ENCODE measurements around the gene ADGRD1. TPM values are rescaled to one million over a fixed set of nuclear protein-coding genes. Genes with fewer than 3 reads are reported as not detected.

The ADGRD1 gene
- total RNA-seq, 1 donor from 2014 or later: 11.0 TPM

DNA sequence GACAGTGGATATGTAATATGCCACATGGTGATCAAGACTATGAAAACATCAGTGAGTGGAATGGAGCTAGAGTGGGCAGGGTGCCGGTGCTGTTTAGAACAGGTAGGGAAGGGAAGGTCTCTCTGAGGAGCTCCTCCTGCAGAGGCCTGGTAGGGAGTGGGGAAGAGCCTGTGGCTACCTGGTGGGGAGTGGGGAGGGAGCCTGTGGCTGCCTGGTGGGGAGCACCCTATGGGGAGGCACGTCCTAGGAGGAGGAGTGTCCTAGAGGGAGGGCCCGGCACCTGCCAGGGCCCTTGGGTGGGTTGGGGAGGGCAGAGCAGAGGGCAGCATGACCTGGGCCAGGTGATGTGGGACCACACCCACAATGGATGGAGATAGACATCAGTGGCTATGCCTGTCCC, 122.6 kb downstream of the ADGRD1 start:
- H3K36me3 Mint-ChIP-seq: no peaks in the 10 kb centered on the region
- DNase-seq (ENCODE audit: extremely low spot score, unreplicated experiment): peak; percentile 48
- peaks cover 14% of the 10 kb centered on the region for H3K4me1 Mint-ChIP-seq (ENCODE audit: unreplicated experiment)
- H3K27me3 Mint-ChIP-seq: no peaks in the 10 kb centered on the region
- no peak overlapping the region for H3K4me3 Mint-ChIP-seq
- no peaks in the 10 kb centered on the region for H3K9me3 Mint-ChIP-seq
- TF ChIP-seq, protein P1, sequence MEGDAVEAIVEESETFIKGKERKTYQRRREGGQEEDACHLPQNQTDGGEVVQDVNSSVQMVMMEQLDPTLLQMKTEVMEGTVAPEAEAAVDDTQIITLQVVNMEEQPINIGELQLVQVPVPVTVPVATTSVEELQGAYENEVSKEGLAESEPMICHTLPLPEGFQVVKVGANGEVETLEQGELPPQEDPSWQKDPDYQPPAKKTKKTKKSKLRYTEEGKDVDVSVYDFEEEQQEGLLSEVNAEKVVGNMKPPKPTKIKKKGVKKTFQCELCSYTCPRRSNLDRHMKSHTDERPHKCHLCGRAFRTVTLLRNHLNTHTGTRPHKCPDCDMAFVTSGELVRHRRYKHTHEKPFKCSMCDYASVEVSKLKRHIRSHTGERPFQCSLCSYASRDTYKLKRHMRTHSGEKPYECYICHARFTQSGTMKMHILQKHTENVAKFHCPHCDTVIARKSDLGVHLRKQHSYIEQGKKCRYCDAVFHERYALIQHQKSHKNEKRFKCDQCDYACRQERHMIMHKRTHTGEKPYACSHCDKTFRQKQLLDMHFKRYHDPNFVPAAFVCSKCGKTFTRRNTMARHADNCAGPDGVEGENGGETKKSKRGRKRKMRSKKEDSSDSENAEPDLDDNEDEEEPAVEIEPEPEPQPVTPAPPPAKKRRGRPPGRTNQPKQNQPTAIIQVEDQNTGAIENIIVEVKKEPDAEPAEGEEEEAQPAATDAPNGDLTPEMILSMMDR (conservative IDR thresholded peaks at IDR 0.05): no peak
- peak overlapping the region; percentile 31 for H3K27ac Mint-ChIP-seq

DNA sequence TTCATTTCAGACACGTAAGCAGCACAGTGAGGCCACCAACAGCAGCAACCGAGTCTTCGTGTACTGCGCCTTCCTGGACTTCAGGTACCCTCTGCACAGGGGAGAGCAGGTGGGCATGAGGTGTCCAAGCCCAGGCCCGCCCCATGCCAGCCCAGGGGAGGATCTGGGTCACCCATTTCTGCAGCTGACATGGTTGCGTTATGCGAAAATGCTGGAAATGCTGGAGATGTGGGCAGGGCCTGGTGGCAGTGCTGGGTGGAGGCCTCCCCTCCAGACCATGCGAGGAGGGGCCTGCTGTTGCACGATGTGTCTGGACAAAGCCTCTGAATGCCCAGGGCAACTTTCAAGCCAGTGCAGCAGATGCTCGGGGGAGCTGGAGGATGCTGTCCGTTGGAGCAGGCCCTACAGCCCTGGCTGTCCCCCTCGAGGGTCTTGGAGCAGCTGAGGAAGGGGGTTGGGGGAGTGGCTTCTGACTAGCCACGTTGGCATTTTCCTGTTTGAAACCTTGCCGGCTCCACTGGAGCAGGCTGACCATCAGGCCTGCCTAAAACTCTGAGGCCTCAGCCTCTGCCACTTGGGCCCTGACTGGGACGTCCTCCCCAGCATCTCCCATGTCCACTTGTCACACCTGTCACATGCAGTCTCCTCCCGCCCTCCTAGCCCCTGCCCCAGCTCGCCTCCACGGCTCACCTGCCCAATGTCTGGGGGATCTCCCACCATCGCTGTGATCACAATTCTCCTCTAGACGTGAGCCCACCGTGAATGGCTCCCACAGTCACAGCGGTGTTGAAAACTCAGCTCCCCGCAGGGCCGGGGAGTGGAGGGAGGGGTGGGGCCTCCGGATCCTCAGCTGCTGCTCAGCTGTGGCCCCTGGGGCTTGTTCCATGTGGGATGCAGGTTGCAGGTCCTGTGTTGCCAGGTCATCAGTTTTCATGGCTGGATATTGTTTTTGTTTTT, 123.4 kb downstream of the ADGRD1 start:
- peak; percentile 55 for DNase-seq (ENCODE audit: extremely low spot score, unreplicated experiment)
- no peaks in the 10 kb centered on the region for H3K9me3 Mint-ChIP-seq
- peaks cover 15% of the 10 kb centered on the region for H3K4me1 Mint-ChIP-seq (ENCODE audit: unreplicated experiment)
- H3K27me3 Mint-ChIP-seq: no peaks in the 10 kb centered on the region
- no peak overlapping the region for H3K4me3 Mint-ChIP-seq
- H3K36me3 Mint-ChIP-seq: no peaks in the 10 kb centered on the region
- TF ChIP-seq, protein P1 (conservative IDR thresholded peaks at IDR 0.05): no peak
- H3K27ac Mint-ChIP-seq: no peak overlapping the region

DNA sequence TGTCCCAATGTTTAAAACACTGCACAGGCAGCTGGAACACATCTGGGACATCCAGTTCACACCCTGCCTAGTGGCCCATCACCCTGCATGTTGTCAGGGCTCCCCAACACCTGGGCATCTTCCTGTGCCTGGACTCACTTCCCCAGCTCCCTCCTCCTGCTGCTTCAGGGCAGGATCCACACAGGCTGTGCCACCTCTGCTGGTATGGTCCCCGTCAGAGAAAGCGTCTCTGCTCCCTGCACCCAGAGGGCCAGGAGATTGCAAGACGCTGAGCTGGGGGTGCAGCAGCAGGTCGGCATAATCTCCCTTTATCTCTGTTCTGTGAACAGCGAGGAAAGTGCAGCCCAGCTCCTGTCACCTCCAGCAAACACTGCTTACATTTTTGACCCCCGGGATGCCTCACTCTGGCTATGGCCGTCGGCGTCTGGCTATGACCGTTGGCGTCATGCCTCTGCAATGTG, 124.3 kb downstream of the ADGRD1 start:
- TF ChIP-seq, protein P1 (conservative IDR thresholded peaks at IDR 0.05): no peak
- Mint-ChIP-seq H3K4me3 (no peak overlapping the region), H3K27me3 (peaks cover 4% of the 10 kb centered on the region), H3K27ac (no peak overlapping the region), H3K4me1 (ENCODE audit: unreplicated experiment) (peaks cover 24% of the 10 kb centered on the region), H3K36me3 (no peaks in the 10 kb centered on the region), H3K9me3 (no peaks in the 10 kb centered on the region)
- DNase-seq (ENCODE audit: extremely low spot score, unreplicated experiment): peak; percentile 58

DNA sequence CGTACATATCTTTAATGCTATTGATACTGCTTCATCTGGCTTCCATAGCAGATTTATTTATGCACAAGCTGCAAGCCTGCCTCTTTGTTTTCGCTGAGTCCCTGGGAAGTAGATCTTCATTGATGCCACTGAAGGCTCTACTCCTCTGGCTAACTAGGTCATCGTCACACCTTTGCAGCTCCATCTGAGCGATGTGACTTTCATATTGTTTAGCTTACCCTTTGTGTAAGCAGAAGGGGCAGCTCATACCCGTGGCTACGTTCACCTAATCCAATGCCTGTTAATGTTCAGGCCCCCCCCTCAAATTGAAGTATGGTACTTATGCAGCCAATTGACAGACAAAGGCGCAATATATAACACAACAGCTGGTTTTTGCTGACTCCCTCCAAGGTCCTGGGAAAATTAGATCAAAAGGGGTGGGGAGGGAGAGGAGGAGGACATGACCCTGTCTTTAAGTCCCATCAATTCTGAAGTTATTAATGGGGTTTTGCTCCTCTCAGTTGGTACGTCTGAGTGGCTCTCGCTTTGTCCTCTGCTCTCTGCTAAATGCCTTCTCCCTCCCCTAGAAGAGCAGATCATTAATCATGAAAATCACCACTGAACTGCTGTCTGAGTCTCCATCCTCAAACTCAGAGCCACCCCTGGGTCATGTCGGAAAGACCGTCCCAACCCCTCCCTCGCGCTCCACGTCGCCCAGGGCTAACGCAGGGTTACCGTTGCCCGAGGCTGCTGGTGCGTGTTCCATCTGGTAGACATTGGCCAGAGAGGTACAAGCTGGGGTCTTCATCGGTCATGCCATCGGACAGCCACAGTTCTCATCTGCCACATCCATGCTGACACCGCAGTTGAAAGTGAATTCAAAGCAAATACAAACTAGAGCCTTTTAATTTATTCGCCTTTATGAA, 128.8 kb downstream of the ADGRD1 start:
- H3K36me3 Mint-ChIP-seq: no peaks in the 10 kb centered on the region
- H3K9me3 Mint-ChIP-seq: no peaks in the 10 kb centered on the region
- DNase-seq (ENCODE audit: extremely low spot score, unreplicated experiment): no peak
- H3K27me3 Mint-ChIP-seq: peaks cover 4% of the 10 kb centered on the region
- TF ChIP-seq, protein P1 (conservative IDR thresholded peaks at IDR 0.05): no peak
- H3K4me1 Mint-ChIP-seq (ENCODE audit: unreplicated experiment): peaks cover 16% of the 10 kb centered on the region
- no peak overlapping the region for H3K27ac Mint-ChIP-seq
- H3K4me3 Mint-ChIP-seq: peak overlapping the region; percentile 9

DNA sequence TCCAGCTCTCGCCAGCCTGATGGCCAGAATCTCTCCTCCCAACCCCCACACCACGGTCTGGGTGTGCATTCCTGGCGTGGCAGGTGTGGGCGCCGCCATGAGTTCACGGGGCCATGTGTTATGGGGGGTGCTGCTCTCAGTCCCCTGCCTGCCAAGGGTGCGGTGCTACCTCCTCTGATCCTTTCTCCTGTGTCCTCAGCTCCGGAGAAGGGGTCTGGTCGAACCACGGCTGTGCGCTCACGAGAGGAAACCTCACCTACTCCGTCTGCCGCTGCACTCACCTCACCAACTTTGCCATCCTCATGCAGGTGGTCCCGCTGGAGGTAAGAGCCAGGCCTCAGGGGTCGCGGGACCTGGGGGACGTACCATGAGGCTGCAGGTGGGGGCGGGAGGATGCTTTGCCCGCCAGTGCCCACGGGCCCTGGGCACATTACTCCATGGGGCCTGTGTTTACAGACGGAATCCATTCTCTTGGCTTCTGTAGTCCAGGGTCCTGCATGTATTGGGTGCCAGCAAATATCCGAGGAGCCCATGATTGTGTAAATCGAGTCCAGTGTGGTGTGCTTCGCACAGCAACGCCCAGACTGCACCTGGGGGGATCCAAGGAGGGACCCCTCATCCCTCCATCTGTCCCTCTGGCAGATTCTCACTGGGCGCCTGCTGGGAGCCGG, 130.8 kb downstream of the ADGRD1 start:
- TF ChIP-seq, protein P1 (conservative IDR thresholded peaks at IDR 0.05): no peak
- Mint-ChIP-seq H3K27me3 (peaks cover 4% of the 10 kb centered on the region), H3K36me3 (no peaks in the 10 kb centered on the region), H3K4me3 (no peak overlapping the region), H3K27ac (no peak overlapping the region), H3K9me3 (no peaks in the 10 kb centered on the region), H3K4me1 (ENCODE audit: unreplicated experiment) (peaks cover 10% of the 10 kb centered on the region)
- DNase-seq (ENCODE audit: extremely low spot score, unreplicated experiment): peak; percentile 52
